ENCODE results near the gene GTF2H4.
"Not testable (repeated sequence)": the region's sequence is repeated elsewhere in the genome, so short reads cannot be mapped to it uniquely, and the experiment has no call there.

DNA sequence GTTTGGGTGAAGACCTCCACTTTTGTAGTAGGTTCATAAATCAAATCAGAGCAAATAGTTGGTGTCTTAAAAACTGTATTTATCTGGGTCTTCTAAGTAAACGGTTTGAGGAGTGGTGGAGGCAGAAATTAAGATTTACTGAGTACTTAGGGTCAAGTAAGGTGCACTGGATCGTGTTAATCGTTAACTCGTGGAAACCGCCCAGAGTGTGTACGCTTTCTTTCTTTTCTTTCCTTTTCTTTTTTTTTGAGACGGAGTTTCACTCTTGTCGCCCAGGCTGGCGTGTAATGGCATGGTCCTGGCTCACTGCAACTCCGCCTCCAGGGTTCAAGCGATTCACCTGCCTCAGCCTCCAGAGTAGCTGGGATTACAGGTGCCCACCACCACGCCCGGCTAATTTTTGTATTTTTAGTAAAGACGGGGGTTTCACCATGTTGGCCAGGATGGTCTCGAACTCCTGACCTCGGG is 683 bp upstream of the GTF2H4 start:
- TF ChIP-seq POLR2AphosphoS5, CTCF, POLR2A (IDR thresholded peaks at IDR 0.05): not testable (repeated sequence)
